HEK293 (cell line): Measurements from ENCODE around the gene LRP2BP.
A peak's percentile ranks its signal among the peaks of the same experiment; 100 is the strongest.

Source experiments
- CTCF ChIA-PET: fragments of 350-600 bp; formaldehyde crosslinking; extraction: SDS; loops from one replicate; lab custom pipeline; 2021; ENCODE audit warnings: antibody characterized with exemption; lab: Yijun Ruan, JAX
- POLR2A ChIA-PET: fragments of 300-600 bp; formaldehyde crosslinking; extraction: SDS; loops from one replicate; lab custom pipeline; 2020; ENCODE audit warnings: antibody characterized with exemption, inconsistent platforms; lab: Yijun Ruan, JAX
- H3K27ac ChIP-seq: fragments of 200-500 bp; sonication (Bioruptor generic); 2 replicates; pipeline ENCODE4 v1.5.1; 2014; ENCODE audit warnings: low read depth, low read length, control low read depth, inconsistent platforms; ENCODE audit errors: extremely low read depth
- H3K36me3 ChIP-seq, 2 experiments: fragments of 200-500 bp in 1 of 2; sonication (Bioruptor generic) in 1 of 2; 1 replicate in 1 of 2; 2 replicates in 1 of 2; pipeline ENCODE4 v1.5.1; 2014 to 2017; ENCODE audit warnings: inconsistent platforms in 2 of 2, low read length in 2 of 2; ENCODE audit not compliant: control insufficient read depth in 2 of 2, insufficient read depth in 1 of 2
- H3K4me1 ChIP-seq: fragments of 200-500 bp; sonication (Bioruptor generic); 2 replicates; pipeline ENCODE4 v1.5.1; 2014; ENCODE audit warnings: mild to moderate bottlenecking, low read length, inconsistent platforms; ENCODE audit not compliant: control insufficient read depth, insufficient read depth
- H3K4me3 ChIP-seq: 2 replicates; pipeline ENCODE4 v1.5.1; 2011; ENCODE audit warnings: low read depth, mild to moderate bottlenecking, control low read depth, low read length, moderate library complexity
- H3K9me3 ChIP-seq: fragments of 200-500 bp; sonication (Bioruptor generic); 2 replicates; pipeline ENCODE4 v1.5.1; 2014; ENCODE audit warnings: low read depth, low read length, inconsistent platforms; ENCODE audit not compliant: control insufficient read depth, insufficient read depth
- GLI2 ChIP-seq: fragments of 450-650 bp; formaldehyde crosslinking; IDR thresholded peaks from 2 replicates; pipeline ENCODE4; 2017; ENCODE audit warnings: missing biosample characterization, missing genetic modification characterization, low read depth, borderline replicate concordance
- HIC1 ChIP-seq: fragments of 450-650 bp; formaldehyde crosslinking; IDR thresholded peaks from 2 replicates; pipeline ENCODE4 v1.5.1; 2016; ENCODE audit warnings: missing biosample characterization, missing genetic modification characterization
- KLF10 ChIP-seq: fragments of 450-650 bp; IDR thresholded peaks from 2 replicates; pipeline ENCODE4 v1.5.1; 2018; ENCODE audit warnings: missing biosample characterization, mild to moderate bottlenecking, missing genetic modification characterization
- KLF8 ChIP-seq: fragments of 450-650 bp; formaldehyde crosslinking; IDR thresholded peaks from 2 replicates; pipeline ENCODE4 v1.5.1; 2016; ENCODE audit warnings: missing biosample characterization, missing genetic modification characterization
- KLF9 ChIP-seq: fragments of 450-650 bp; formaldehyde crosslinking; IDR thresholded peaks from 2 replicates; pipeline ENCODE4 v1.5.1; 2016; ENCODE audit warnings: missing biosample characterization, missing genetic modification characterization, low read depth
- MYNN ChIP-seq: fragments of 450-650 bp; formaldehyde crosslinking; IDR thresholded peaks from 2 replicates; pipeline ENCODE4 v1.5.1; 2016; ENCODE audit warnings: missing biosample characterization, missing genetic modification characterization, borderline replicate concordance
- PRDM1 ChIP-seq: fragments of 450-650 bp; formaldehyde crosslinking; IDR thresholded peaks from 2 replicates; pipeline ENCODE4; 2016; ENCODE audit warnings: missing biosample characterization, missing genetic modification characterization
- YY1 ChIP-seq: fragments of 450-650 bp; formaldehyde crosslinking; IDR thresholded peaks from 2 replicates; pipeline ENCODE4 v1.5.1; 2018; ENCODE audit warnings: missing biosample characterization, missing genetic modification characterization
- YY2 ChIP-seq: fragments of 450-650 bp; formaldehyde crosslinking; IDR thresholded peaks from 2 replicates; pipeline ENCODE4 v1.5.1; 2016; ENCODE audit warnings: missing biosample characterization, missing genetic modification characterization
- ZBTB1 ChIP-seq: fragments of 450-650 bp; formaldehyde crosslinking; IDR thresholded peaks from 2 replicates; pipeline ENCODE4 v1.5.1; 2016; ENCODE audit warnings: missing biosample characterization, missing genetic modification characterization
- ZBTB17 ChIP-seq: fragments of 450-650 bp; formaldehyde crosslinking; IDR thresholded peaks from 2 replicates; pipeline ENCODE4 v1.5.1; 2016; ENCODE audit warnings: missing biosample characterization, missing genetic modification characterization
- ZBTB26 ChIP-seq: fragments of 450-650 bp; formaldehyde crosslinking; optimal IDR thresholded peaks from 2 replicates; pipeline ENCODE3; 2016; ENCODE audit warnings: missing biosample characterization, mild to moderate bottlenecking, missing genetic modification characterization
- ZNF140 ChIP-seq: fragments of 450-650 bp; formaldehyde crosslinking; IDR thresholded peaks from 2 replicates; pipeline ENCODE4 v1.5.1; 2016; ENCODE audit warnings: missing biosample characterization, missing genetic modification characterization
- ZNF16 ChIP-seq: fragments of 450-650 bp; formaldehyde crosslinking; IDR thresholded peaks from 2 replicates; pipeline ENCODE4 v1.5.1; 2016; ENCODE audit warnings: low read depth, missing biosample characterization, missing genetic modification characterization
- ZNF175 ChIP-seq: fragments of 450-650 bp; formaldehyde crosslinking; IDR thresholded peaks from 2 replicates; pipeline ENCODE4 v1.5.1; 2016; ENCODE audit warnings: missing biosample characterization, missing genetic modification characterization
- ZNF214 ChIP-seq: fragments of 450-650 bp; formaldehyde crosslinking; IDR thresholded peaks from 2 replicates; pipeline ENCODE4 v1.5.1; 2017; ENCODE audit warnings: missing biosample characterization, mild to moderate bottlenecking, missing genetic modification characterization, borderline replicate concordance
- ZNF221 ChIP-seq: fragments of 450-650 bp; formaldehyde crosslinking; IDR thresholded peaks from 2 replicates; pipeline ENCODE4 v1.5.1; 2017; ENCODE audit warnings: missing biosample characterization, missing genetic modification characterization, borderline replicate concordance
- ZNF335 ChIP-seq: fragments of 450-650 bp; formaldehyde crosslinking; conservative IDR thresholded peaks from 2 replicates; pipeline ENCODE4 v1.5.1; 2016; ENCODE audit warnings: missing biosample characterization, missing genetic modification characterization
- ZNF391 ChIP-seq: fragments of 450-650 bp; formaldehyde crosslinking; IDR thresholded peaks from 2 replicates; pipeline ENCODE4 v1.5.1; 2016; ENCODE audit warnings: low read depth, missing biosample characterization, missing genetic modification characterization, borderline replicate concordance
- ZNF501 ChIP-seq: fragments of 450-650 bp; formaldehyde crosslinking; IDR thresholded peaks from 2 replicates; pipeline ENCODE4 v1.5.1; 2016; ENCODE audit warnings: missing biosample characterization, missing genetic modification characterization
- ZNF529 ChIP-seq: fragments of 450-650 bp; formaldehyde crosslinking; IDR thresholded peaks from 2 replicates; pipeline ENCODE4 v1.5.1; 2017; ENCODE audit warnings: missing genetic modification characterization, missing biosample characterization; ENCODE audit not compliant: insufficient replicate concordance
- ZNF555 ChIP-seq: fragments of 450-650 bp; formaldehyde crosslinking; conservative IDR thresholded peaks from 2 replicates; pipeline ENCODE4 v1.5.1; 2017; ENCODE audit warnings: missing biosample characterization, mild to moderate bottlenecking, missing genetic modification characterization, inconsistent platforms
- ZNF558 ChIP-seq: fragments of 450-650 bp; formaldehyde crosslinking; IDR thresholded peaks from 2 replicates; pipeline ENCODE4 v1.5.1; 2016; ENCODE audit warnings: missing biosample characterization, missing genetic modification characterization
- ZNF560 ChIP-seq: fragments of 450-650 bp; formaldehyde crosslinking; IDR thresholded peaks from 2 replicates; pipeline ENCODE4 v1.5.1; 2017; ENCODE audit warnings: missing biosample characterization, missing genetic modification characterization, borderline replicate concordance
- ZNF621 ChIP-seq: fragments of 450-650 bp; formaldehyde crosslinking; IDR thresholded peaks from 2 replicates; pipeline ENCODE4 v1.5.1; 2017; ENCODE audit warnings: missing biosample characterization, missing genetic modification characterization
- ZNF660 ChIP-seq: fragments of 450-650 bp; IDR thresholded peaks from 2 replicates; pipeline ENCODE4 v1.5.1; 2018; ENCODE audit warnings: missing biosample characterization, mild to moderate bottlenecking, missing genetic modification characterization
- ZNF76 ChIP-seq: fragments of 450-650 bp; formaldehyde crosslinking; IDR thresholded peaks from 2 replicates; pipeline ENCODE4; 2016; ENCODE audit warnings: low read depth, missing biosample characterization, missing genetic modification characterization, borderline replicate concordance
- TF ChIP-seq, protein P1 (sequence below): fragments of 450-650 bp; formaldehyde crosslinking; IDR thresholded peaks from 2 replicates; pipeline ENCODE4 v1.5.1; 2016; ENCODE audit warnings: missing biosample characterization, missing genetic modification characterization

Gene LRP2BP

DNA sequence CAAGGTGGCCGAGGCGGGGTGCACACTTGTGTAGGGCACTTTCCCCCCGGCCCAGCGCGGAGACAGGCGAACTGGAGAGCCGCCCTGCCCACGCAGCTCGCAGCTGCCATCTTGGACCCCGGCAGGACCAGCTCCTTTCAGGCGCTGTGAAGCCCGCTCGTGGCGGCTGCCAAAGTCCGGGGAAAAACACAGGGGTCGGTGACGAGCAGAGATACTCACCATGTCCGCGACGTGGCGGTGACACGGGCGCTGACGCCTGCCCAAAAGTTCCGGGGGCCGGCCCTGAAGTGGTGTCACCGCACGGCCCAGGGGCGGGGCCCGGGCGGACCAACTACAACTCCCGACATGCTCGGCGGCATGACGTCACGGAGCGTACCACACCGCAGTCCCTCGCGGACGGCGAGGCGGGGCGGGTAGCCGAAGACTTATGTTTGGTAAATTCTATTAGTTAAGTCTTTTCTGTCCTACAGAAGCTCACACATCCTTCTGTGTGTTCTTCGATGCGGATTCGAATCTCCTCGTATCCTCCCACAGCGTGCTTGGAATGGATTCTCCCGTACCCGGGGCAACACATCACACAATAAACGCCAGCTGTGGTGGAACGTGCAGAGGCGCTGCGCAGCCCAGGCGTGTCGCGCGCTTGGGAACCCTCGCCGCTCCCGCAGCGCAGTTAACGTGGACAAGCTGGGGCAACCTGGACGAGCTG, 30.1 kb upstream of the LRP2BP start, which contains the start of gene UFSP2 (continued):
- TF ChIP-seq ZNF391 (tag by site-specific recombination), result peak; percentile 73; the same call in 1 of the 2 replicates
- peak; percentile 67; the same call in 1 of the 2 replicates for TF ChIP-seq PRDM1
- TF ChIP-seq YY2 (tag by site-specific recombination), result peak; percentile 55
- peak; percentile 15; the same call in 1 of the 2 replicates for TF ChIP-seq ZNF501 (tag by site-specific recombination)
- TF ChIP-seq KLF8, result peak; percentile 88
- 0 out of 2 replicates have a peak, but pooled peaks have one; percentile 17 for TF ChIP-seq MYNN (tag by site-specific recombination)
- TF ChIP-seq ZNF560, result no peak
- TF ChIP-seq ZNF140 (tag by site-specific recombination), result no peak
- TF ChIP-seq KLF9 (tag by site-specific recombination), result peak; percentile 62; the same call in 1 of the 2 replicates
- no peak; the same call in 1 of the 2 replicates for TF ChIP-seq KLF10
- no peak for TF ChIP-seq ZNF221
- TF ChIP-seq ZBTB1 (tag by site-specific recombination), result no peak
- TF ChIP-seq ZNF335 (tag by site-specific recombination), result peak; percentile 99
- no peak for TF ChIP-seq ZNF529 (tag by site-specific recombination)
- 0 out of 2 replicates have a peak, but pooled peaks have one; percentile 38 for TF ChIP-seq ZNF660 (tag by site-specific recombination)
- TF ChIP-seq ZNF555 (tag by site-specific recombination), result no peak
- peak; percentile 85 for TF ChIP-seq ZBTB17 (tag by site-specific recombination)
- peak; percentile 87 for TF ChIP-seq ZBTB26 (tag by site-specific recombination)
- no peak for TF ChIP-seq GLI2 (tag by site-specific recombination)

GRCh38 chr4:185424905-185425646, 29.4 kb upstream of the LRP2BP start:
- Histone ChIP-seq H3K9me3 (no peaks in the 10 kb centered on the region), H3K27ac (peak overlapping the region; percentile 81; the same call in 1 of the 2 replicates), H3K4me1 (no peaks in the 10 kb centered on the region), H3K36me3 (peaks cover 0 to 13% of the 10 kb centered on the region in 2 experiments; a peak in 2 of 3 replicates), H3K4me3 (peak overlapping the region; percentile 84)
- TF ChIP-seq ZNF76 (no peak), ZBTB17 (tag by site-specific recombination) (peak; percentile 71)
- POLR2A ChIA-PET, result no interaction called here
- CTCF ChIA-PET, result interaction anchor here (0.6 to 2.7 kb wide), 3 partner anchors 63 to 226 kb away, joined by 3 to 8 read pairs (median 4); no protein-coding TSS in a partner anchor

DNA sequence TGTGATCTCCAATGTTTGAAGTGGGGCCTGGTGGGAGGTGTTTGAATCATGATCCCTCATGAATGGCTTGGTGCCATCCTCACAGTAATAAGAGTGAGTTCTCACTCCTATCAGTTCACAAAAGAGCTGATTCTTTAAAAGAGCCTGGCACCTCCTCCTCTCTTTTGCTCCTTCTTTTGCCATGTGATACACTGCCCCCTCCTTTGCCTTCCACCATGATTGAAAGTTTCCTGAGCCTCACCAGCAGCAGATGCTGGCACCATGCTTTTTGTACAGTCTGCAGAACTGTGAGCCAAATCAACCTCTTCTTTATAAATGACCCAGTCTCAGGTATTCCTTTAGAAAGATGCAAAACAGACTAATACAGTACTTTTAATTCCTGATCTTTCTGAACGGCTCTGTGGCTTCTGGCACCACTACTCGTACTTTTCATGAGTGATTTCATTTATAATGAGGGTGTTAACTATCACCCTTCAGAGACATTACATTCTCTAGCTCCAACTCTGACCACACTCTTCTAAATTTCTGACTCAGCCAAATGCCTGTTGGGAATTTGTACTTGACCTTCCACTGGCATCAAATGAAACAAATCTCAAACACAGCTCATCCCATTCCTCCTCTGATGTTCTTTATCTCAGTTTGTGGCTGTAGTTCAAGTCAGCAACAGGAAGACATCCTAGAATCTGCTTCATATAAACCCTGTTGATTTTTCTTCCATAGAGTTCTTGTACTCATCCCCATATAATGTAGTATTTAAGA, 25.8 kb upstream of the LRP2BP start:
- POLR2A ChIA-PET, result no interaction called here
- H3K36me3 ChIP-seq, result peaks cover 0 to 29% of the 10 kb centered on the region in 2 experiments; a peak in 2 of 3 replicates
- CTCF ChIA-PET, result no interaction called here
- H3K27ac ChIP-seq, result no peak overlapping the region
- no peak overlapping the region for H3K4me3 ChIP-seq
- H3K4me1 ChIP-seq, result no peaks in the 10 kb centered on the region
- no peaks in the 10 kb centered on the region for H3K9me3 ChIP-seq
- TF ChIP-seq ZNF621 (tag by site-specific recombination), result no peak
- TF ChIP-seq ZNF214, result no peak
- no peak for TF ChIP-seq ZNF558 (tag by site-specific recombination)
- TF ChIP-seq ZNF175 (tag by site-specific recombination), result no peak
- TF ChIP-seq ZBTB17 (tag by site-specific recombination), result no peak
- TF ChIP-seq, protein P1, sequence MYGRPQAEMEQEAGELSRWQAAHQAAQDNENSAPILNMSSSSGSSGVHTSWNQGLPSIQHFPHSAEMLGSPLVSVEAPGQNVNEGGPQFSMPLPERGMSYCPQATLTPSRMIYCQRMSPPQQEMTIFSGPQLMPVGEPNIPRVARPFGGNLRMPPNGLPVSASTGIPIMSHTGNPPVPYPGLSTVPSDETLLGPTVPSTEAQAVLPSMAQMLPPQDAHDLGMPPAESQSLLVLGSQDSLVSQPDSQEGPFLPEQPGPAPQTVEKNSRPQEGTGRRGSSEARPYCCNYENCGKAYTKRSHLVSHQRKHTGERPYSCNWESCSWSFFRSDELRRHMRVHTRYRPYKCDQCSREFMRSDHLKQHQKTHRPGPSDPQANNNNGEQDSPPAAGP, result no peak
- no peak for TF ChIP-seq YY1 (tag by site-specific recombination)
- no peak for TF ChIP-seq ZNF16
- no peak for TF ChIP-seq HIC1 (tag by site-specific recombination)
